Effector memory CD8-positive, alpha-beta T cell (primary cell): ENCODE results near the gene TMEM37.

Experiments
- ATAC-seq: fragments of 150-1000 bp; cut with Tn5 transposase; replicated peaks from 2 replicates; pipeline ENCODE4 v1.10.0; 2021; ENCODE audit warnings: mild to moderate bottlenecking, moderate library complexity
- DNase-seq, 3 experiments: peaks; one replicate each; pipeline ENCODE4 v3.0.0; 2021
- H3K27ac Mint-ChIP-seq, 2 donors: one replicate each; pipeline ENCODE4 v1.8.0; 2022; ENCODE audit warnings: mild to moderate bottlenecking in 2 of 2, mixed read lengths in 2 of 2, moderate library complexity in 2 of 2
- H3K27me3 Mint-ChIP-seq, 2 donors: one replicate each; pipeline ENCODE4 v1.8.0; 2022; ENCODE audit warnings: mixed read lengths in 2 of 2
- H3K36me3 Mint-ChIP-seq: one replicate; pipeline ENCODE4 v1.8.0; 2022; ENCODE audit warnings: mild to moderate bottlenecking, moderate library complexity, mixed read lengths; ENCODE audit not compliant: insufficient read depth
- H3K4me1 Mint-ChIP-seq, 2 donors: one replicate each; pipeline ENCODE4 v1.8.0; 2022; ENCODE audit warnings: low read depth in 2 of 2, mixed read lengths in 2 of 2
- H3K4me3 Mint-ChIP-seq, 2 donors: one replicate each; pipeline ENCODE4 v1.8.0; 2022; ENCODE audit warnings: mild to moderate bottlenecking in 2 of 2, mixed read lengths in 2 of 2, moderate library complexity in 2 of 2
- H3K9me3 Mint-ChIP-seq, 2 donors: one replicate each; pipeline ENCODE4 v1.8.0; 2022; ENCODE audit warnings: mixed read lengths in 2 of 2

Gene TMEM37

DNA sequence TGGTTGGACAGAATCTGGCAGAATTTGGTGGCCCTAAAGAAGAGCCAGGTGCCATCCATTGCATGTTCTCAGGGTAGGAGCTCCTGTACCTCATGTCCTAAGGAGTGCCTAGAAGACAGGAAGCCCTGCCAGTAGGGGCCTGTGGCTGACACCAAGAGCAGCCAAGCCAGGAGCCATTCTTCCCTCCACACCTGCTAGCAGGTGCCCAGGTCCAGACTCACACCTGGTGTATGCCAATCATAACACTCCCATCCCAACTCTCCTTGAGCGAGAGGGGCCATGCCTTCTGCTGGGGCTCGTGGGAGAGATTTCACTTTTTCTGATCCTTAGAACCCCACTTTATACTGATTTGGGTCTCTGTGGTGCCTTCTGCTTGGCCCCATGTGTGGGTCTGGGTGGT, 26.5 kb upstream of the TMEM37 start:
- Mint-ChIP-seq H3K4me3 (no peak overlapping the region), H3K36me3 (no peaks in the 10 kb centered on the region), H3K27me3 (peaks cover 24 to 70% of the 10 kb centered on the region in 2 donors), H3K27ac (no peak overlapping the region), H3K4me1 (no peaks in the 10 kb centered on the region), H3K9me3 (no peaks in the 10 kb centered on the region)
- ATAC-seq (no peak), DNase-seq (no peak)

DNA sequence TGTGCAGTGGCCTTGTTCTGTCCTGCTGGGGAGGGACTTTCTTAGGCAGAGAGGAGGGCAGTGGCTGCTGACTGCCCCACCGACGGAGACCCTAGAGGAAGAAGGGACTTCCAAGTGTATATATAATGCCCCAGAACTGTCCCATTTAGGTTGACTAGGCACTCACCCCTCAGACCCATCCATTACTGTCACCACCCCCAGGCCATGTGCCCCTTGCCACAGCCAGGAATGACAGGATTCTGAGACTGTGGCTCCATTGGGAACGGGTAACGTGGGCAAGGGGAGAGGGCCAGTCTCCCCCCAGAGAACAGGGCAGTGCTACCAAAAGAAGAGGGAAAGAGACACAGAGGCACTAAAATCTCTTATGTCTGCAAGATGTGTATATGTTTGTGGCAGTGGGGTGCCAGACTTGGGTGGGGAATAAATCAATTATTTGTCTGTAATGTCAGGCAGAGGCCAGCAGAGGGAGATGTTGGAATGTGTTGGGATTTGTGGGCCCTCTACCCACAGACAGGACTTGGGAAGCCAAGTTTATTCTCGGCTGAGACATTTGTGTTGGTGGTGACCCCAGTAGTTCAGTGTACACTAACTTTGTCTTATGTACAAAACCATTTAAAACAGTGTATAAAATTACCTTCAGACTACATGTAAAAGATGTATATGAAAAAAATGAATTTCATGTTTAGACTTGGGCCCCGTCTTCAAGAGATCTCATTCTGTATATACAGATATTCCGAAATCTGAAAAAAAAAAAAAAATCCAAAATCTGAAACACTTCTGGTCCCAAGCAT, 24.0 kb upstream of the TMEM37 start:
- ATAC-seq: no peak
- no peaks in the 10 kb centered on the region for H3K4me1 Mint-ChIP-seq
- H3K9me3 Mint-ChIP-seq: no peaks in the 10 kb centered on the region
- H3K4me3 Mint-ChIP-seq: no peak overlapping the region
- H3K27me3 Mint-ChIP-seq: peaks cover 36 to 70% of the 10 kb centered on the region in 2 donors
- H3K27ac Mint-ChIP-seq: no peak overlapping the region
- DNase-seq: peak; percentile 2 to 14 (median 4)
- no peaks in the 10 kb centered on the region for H3K36me3 Mint-ChIP-seq

DNA sequence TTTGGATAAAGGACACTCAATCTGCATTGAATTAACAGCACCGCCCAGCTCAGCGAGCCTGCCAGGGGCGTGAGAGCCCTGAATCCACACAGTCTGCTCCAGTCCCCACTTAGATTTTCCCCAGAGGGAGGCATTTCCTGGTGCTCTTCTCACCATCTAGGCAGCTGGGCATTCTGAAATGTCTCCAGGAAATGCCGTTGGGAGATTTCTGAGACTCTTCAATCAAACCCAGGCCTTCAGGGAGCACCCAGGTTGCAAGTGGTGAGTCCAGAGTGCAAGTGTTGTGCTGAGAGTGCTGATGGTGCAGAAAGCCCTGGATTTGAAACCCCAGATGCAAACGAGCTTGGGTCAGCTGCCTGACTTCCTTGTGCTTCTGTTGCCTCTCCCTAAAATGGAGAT, 23.4 kb upstream of the TMEM37 start:
- Mint-ChIP-seq H3K36me3 (no peaks in the 10 kb centered on the region), H3K4me3 (no peak overlapping the region), H3K9me3 (no peaks in the 10 kb centered on the region), H3K27ac (no peak overlapping the region), H3K27me3 (peaks cover 37 to 67% of the 10 kb centered on the region in 2 donors), H3K4me1 (no peaks in the 10 kb centered on the region)
- DNase-seq: no peak
- no peak for ATAC-seq

DNA sequence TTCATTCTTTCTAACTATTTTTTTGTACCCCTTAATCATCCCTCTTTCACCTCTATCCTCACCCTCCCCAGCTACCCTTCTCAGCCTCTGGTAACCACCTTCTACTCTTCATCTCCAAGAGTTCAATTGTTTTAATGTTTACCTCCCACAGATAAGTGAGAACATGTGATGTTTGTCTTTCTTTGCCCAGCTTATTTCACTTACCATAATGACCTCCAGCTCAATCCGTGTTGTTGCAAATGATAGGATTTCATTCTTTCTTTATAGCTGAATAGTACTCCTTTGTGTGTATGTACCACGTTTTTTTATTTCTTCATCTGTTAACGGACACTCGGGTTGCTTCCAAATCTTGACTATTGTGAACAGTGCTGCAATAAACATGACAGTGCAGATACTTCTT, 22.1 kb upstream of the TMEM37 start:
- ATAC-seq: no peak
- Mint-ChIP-seq H3K4me1 (no peaks in the 10 kb centered on the region), H3K27me3 (peaks cover 35 to 62% of the 10 kb centered on the region in 2 donors), H3K36me3 (no peaks in the 10 kb centered on the region), H3K4me3 (no peak overlapping the region), H3K27ac (no peak overlapping the region), H3K9me3 (no peaks in the 10 kb centered on the region)
- DNase-seq: no peak

DNA sequence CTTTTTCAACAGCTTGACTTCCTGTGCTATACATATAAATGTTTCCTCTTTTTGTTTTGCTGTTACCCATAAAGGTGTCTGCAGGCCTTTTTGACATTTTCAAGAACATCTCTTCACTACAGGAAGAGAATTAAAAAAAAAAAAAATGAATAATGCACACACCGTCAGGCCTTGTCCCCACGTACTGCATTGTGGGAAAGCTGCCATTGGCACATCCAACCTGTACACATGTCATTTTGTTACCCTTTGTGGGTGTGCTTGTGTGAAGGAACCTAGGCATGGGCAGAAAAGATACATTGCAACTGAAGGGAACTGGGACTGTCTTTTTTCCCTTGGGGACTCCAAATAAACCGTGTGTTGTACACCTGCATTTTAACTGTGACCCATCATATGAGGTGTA, 16.8 kb upstream of the TMEM37 start:
- Mint-ChIP-seq H3K27ac (no peak overlapping the region), H3K9me3 (no peaks in the 10 kb centered on the region), H3K4me3 (no peak overlapping the region), H3K27me3 (peaks cover 44 to 46% of the 10 kb centered on the region in 2 donors), H3K4me1 (no peaks in the 10 kb centered on the region), H3K36me3 (no peaks in the 10 kb centered on the region)
- DNase-seq (no peak), ATAC-seq (no peak)

DNA sequence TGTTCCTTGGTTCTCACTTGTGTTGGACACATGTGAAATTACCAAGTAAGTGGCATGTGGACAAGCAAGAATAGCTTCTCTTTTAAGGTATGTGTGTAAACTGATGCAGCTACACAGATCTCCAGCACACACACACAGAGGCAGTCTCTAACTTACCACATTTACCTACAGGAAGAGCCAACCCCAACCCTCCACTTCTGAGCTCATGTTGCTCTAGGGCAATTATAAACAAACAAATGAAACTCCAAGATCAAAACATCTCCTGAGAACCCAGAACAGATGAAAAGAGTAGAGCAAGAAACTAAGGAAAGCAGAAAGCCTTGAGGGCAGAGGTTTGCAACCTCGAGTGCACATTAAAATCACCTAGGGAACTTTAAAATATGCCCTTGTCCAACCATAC, 16.0 kb upstream of the TMEM37 start:
- Mint-ChIP-seq H3K36me3 (no peaks in the 10 kb centered on the region), H3K9me3 (no peaks in the 10 kb centered on the region), H3K27ac (no peak overlapping the region), H3K27me3 (peaks cover 40 to 50% of the 10 kb centered on the region in 2 donors), H3K4me3 (no peak overlapping the region), H3K4me1 (no peaks in the 10 kb centered on the region)
- DNase-seq (no peak), ATAC-seq (no peak)

DNA sequence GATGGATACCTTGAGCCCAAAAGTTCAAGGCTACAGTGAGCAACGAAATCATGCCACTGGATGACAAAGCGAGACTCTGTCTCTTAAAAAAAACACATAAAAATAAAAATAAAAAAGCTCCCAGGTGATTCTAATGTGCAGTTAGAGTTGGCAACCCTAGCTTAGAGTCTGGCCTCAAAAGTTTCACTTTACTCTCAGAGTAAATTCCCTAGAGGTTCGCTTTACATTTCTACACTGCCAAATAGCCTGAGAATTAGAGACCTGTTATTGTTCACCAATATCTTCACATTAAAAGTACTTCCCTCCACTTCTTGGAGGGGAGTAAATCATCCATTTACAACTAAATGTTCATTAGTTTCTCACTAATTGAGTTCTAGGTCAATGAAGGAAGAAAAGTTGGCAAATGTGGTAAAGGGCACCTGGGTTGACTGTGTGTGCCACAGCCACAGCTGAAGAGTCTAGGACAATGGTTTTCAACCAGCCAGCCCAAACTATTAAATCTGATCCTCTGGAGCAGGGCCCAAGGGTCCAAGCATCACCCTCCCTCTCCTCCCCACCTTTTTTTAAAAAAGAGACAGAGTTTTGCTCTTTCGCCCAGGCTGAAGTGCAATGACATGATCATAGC, 15.2 kb upstream of the TMEM37 start:
- no peaks in the 10 kb centered on the region for H3K36me3 Mint-ChIP-seq
- no peaks in the 10 kb centered on the region for H3K4me1 Mint-ChIP-seq
- H3K27ac Mint-ChIP-seq: no peak overlapping the region
- ATAC-seq: no peak
- H3K9me3 Mint-ChIP-seq: no peaks in the 10 kb centered on the region
- no peak for DNase-seq
- no peak overlapping the region for H3K4me3 Mint-ChIP-seq
- H3K27me3 Mint-ChIP-seq: peaks cover 35 to 56% of the 10 kb centered on the region in 2 donors

DNA sequence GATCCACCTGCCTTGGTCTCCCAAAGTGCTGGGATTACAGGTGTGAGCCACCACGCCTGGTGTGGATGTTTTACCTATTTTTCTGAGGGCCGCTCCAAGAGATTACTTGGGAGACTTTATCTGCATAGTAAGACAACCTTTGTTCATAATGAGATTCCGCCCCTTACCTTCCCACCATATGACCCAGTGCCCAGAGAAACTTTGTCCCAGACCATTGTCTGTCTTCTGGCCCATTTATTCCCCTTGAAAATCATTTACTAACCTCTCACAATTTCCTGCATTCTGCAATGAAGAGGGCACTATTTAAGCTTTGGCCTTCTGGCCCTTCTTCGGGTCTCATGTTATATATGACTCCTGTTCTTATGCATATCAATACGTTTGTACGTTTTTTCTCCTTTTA, 13.7 kb upstream of the TMEM37 start:
- no peaks in the 10 kb centered on the region for H3K36me3 Mint-ChIP-seq
- no peaks in the 10 kb centered on the region for H3K9me3 Mint-ChIP-seq

DNA sequence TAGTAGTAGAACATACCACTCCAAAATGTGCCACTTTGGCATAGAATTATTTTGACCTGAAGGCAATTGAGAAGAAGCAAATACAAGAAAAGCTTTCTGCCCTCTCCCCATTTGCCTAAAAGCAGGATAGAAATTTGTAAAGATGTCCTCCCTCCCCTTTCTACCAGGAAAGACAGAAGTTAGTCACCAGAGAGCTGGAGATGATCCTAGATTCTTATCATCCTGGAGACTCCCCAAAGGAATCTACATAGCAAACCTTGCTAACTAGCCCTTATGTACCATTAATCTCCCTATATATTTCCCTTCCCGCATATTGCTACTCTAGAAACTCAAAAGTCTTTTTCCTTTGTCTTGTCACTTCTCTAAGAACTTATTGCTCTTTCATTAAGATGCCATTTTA, 12.6 kb upstream of the TMEM37 start:
- Mint-ChIP-seq H3K4me3 (no peak overlapping the region), H3K36me3 (no peaks in the 10 kb centered on the region), H3K27me3 (peaks cover 38 to 60% of the 10 kb centered on the region in 2 donors), H3K9me3 (no peaks in the 10 kb centered on the region), H3K27ac (no peak overlapping the region), H3K4me1 (no peaks in the 10 kb centered on the region)
- ATAC-seq: no peak
- DNase-seq: no peak

More for the DNA sequence above, 13.7 kb upstream of the TMEM37 start:
- H3K27ac Mint-ChIP-seq: no peak overlapping the region
- no peak overlapping the region for H3K4me3 Mint-ChIP-seq
- DNase-seq (no peak), ATAC-seq (no peak)
- no peaks in the 10 kb centered on the region for H3K4me1 Mint-ChIP-seq
- peaks cover 38 to 59% of the 10 kb centered on the region in 2 donors for H3K27me3 Mint-ChIP-seq

DNA sequence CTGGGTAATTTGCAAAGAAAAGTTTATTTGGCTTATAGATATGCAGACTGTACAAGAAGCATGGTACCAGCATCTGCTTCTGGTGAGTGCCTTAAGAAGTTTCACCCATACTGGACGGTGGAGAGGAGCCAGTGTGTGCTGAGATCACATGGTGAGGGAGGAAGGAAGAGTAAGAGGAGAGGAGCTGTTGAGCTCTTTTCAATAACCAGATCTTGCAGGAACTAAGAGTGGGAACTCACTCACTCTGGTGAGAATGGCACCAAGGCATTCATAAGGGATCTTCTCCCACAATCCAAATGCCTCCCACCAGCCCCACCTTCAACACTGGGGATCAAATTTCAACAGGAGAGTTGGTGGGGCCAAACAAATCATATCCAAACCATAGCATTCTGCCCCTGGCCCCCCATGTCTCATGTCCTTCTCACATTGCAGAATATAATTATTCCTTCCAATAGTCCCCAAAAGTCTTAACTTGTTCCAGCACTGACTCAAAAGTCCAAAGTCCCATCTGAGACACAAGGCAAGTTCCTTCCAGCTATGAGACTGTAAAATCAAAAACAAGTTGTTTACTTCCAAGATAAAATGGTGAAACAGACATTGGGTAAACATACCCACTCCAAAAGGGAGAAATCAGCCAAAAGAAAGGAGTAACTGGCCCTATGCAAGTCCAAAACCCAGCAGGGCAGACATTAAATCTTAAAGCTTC, 11.7 kb upstream of the TMEM37 start:
- Mint-ChIP-seq H3K27me3 (peaks cover 46 to 69% of the 10 kb centered on the region in 2 donors), H3K9me3 (no peaks in the 10 kb centered on the region), H3K36me3 (no peaks in the 10 kb centered on the region), H3K4me1 (no peaks in the 10 kb centered on the region), H3K27ac (no peak overlapping the region), H3K4me3 (no peak overlapping the region)
- ATAC-seq (no peak), DNase-seq (no peak)

DNA sequence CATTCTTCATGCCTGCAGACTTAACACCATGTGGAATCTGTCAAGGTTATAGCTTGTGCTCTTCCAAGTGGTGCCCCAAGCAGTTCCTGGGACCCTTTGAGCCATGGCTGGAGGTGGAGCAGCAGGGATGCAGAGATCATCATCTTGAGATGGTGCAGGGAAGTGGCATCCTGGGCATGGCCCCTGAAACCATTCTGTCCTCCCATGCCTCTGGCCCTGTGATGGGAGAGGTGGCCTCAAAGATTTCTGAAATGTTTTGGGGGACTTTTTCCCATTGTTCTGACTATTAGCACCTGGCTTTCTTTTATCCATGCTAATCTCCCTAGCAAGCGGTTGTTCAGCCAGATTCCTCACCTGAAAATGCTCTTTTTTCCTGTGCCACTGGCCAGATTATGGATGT, 10.3 kb upstream of the TMEM37 start:
- ATAC-seq: no peak
- Mint-ChIP-seq H3K4me3 (no peak overlapping the region), H3K4me1 (no peaks in the 10 kb centered on the region), H3K9me3 (no peaks in the 10 kb centered on the region), H3K27ac (no peak overlapping the region), H3K36me3 (no peaks in the 10 kb centered on the region), H3K27me3 (peaks cover 58 to 83% of the 10 kb centered on the region in 2 donors)
- no peak for DNase-seq

DNA sequence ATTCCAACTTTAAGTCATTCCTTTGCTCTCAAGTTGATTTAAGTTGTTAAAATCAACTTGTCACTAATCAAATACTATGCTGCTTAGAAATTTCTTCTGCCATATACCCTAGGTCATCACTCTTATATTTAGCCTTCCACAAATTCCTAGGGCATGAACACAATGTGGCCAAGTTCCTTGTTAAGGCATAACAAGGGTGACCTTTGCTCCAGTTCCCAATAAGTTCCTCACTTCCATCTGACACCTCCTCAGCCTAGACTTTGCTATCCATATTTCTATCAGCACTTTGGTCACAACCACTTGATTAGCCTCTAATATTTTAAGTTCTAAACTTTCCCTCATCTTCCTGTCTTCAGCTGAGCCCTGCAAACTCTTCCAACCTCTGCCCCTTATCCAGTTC, 9.9 kb upstream of the TMEM37 start:
- DNase-seq: no peak

DNA sequence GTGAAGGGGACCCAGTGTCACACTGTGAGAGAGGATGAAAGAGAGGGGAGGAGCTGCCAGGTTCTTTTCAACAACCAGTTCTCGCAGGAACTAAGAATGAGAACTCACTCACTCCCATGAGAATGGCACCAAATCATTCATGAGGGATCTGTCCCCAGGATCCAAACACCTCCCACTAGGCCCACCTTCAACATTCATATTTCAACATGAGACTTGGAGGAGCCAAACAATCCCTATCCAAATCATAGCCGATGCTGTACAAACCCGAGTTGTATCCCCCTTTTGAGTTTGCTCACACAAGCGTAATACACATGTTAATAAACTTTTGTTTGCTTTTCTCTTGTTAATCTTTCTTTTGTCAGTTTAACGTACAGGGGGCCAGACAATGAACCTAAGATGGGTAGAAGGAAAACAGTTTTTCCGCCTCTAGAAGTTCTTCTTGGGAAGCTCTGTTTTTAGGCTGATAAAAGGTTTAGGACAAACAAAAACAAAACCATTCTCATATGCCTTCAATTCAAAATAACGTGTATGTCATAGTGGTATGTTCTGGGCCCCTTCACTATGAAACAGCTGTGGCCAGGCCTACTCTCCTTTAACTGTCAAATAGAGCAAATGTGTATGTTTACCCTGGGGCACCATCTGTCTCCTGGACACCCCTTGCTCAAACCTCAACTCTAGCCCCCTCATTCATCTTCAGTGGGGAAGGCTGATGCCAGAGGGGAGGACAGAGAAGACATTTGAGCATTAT, 9.1 kb upstream of the TMEM37 start:
- ATAC-seq (no peak), DNase-seq (no peak)
- H3K27ac Mint-ChIP-seq: no peak overlapping the region
- H3K9me3 Mint-ChIP-seq: no peaks in the 10 kb centered on the region
- no peak overlapping the region for H3K4me3 Mint-ChIP-seq
- H3K4me1 Mint-ChIP-seq: no peaks in the 10 kb centered on the region
- no peaks in the 10 kb centered on the region for H3K36me3 Mint-ChIP-seq
- peaks cover 60 to 86% of the 10 kb centered on the region in 2 donors for H3K27me3 Mint-ChIP-seq

More for the DNA sequence above, 9.9 kb upstream of the TMEM37 start:
- no peak overlapping the region for H3K4me3 Mint-ChIP-seq
- H3K27me3 Mint-ChIP-seq: peaks cover 59 to 86% of the 10 kb centered on the region in 2 donors
- H3K36me3 Mint-ChIP-seq: no peaks in the 10 kb centered on the region
- no peaks in the 10 kb centered on the region for H3K4me1 Mint-ChIP-seq
- H3K27ac Mint-ChIP-seq: no peak overlapping the region
- ATAC-seq: no peak
- H3K9me3 Mint-ChIP-seq: no peaks in the 10 kb centered on the region
